Neural cell (in vitro differentiated cells): ENCODE data around the gene RNU7-1.

ENCODE experiments used
- CTCF ChIP-seq: fragments of 450-650 bp; IDR thresholded peaks from 2 replicates; pipeline ENCODE4 v1.5.1; 2014; ENCODE audit warnings: antibody characterized with exemption, mild to moderate bottlenecking, moderate library complexity; ENCODE audit not compliant: poor library complexity, severe bottlenecking
- EP300 ChIP-seq: fragments of 450-650 bp; conservative IDR thresholded peaks from 2 replicates; pipeline ENCODE4 v1.6.1; 2014; ENCODE audit warnings: antibody characterized with exemption, mild to moderate bottlenecking, moderate library complexity; ENCODE audit not compliant: poor library complexity, severe bottlenecking
- EZH2 ChIP-seq: fragments of 200-600, 300-800 bp; shearing (Covaris generic), sonication (generic); IDR thresholded peaks from 2 replicates; pipeline ENCODE4 v1.6.1; 2014; ENCODE audit warnings: antibody characterized with exemption, low read length, borderline replicate concordance, mild to moderate bottlenecking; ENCODE audit not compliant: insufficient read depth, poor library complexity, severe bottlenecking
- MXI1 ChIP-seq: fragments of 450-650 bp; conservative IDR thresholded peaks from 2 replicates; pipeline ENCODE4 v1.6.1; 2014; ENCODE audit warnings: antibody characterized with exemption, mild to moderate bottlenecking; ENCODE audit not compliant: poor library complexity, severe bottlenecking
- POLR2AphosphoS5 ChIP-seq: IDR thresholded peaks from 2 replicates; pipeline ENCODE4 v1.6.1; 2012
- RAD21 ChIP-seq: fragments of 450-650 bp; conservative IDR thresholded peaks from 2 replicates; pipeline ENCODE4 v1.6.1; 2014; ENCODE audit warnings: antibody characterized with exemption, mild to moderate bottlenecking, moderate library complexity
- TAF1 ChIP-seq: IDR thresholded peaks from 2 replicates; pipeline ENCODE4 v1.6.1; 2012; ENCODE audit warnings: low read depth
- TF ChIP-seq, protein P1 (sequence below): IDR thresholded peaks from 2 replicates; pipeline ENCODE4 v1.6.1; 2012; ENCODE audit warnings: borderline replicate concordance

- TF ChIP-seq RAD21: no peak
- TF ChIP-seq MXI1: no peak
- TF ChIP-seq POLR2AphosphoS5: no peak
- TF ChIP-seq EZH2: no peak
- TF ChIP-seq CTCF: no peak
- no peak for TF ChIP-seq EP300
- TF ChIP-seq TAF1: no peak
- TF ChIP-seq, protein P1, sequence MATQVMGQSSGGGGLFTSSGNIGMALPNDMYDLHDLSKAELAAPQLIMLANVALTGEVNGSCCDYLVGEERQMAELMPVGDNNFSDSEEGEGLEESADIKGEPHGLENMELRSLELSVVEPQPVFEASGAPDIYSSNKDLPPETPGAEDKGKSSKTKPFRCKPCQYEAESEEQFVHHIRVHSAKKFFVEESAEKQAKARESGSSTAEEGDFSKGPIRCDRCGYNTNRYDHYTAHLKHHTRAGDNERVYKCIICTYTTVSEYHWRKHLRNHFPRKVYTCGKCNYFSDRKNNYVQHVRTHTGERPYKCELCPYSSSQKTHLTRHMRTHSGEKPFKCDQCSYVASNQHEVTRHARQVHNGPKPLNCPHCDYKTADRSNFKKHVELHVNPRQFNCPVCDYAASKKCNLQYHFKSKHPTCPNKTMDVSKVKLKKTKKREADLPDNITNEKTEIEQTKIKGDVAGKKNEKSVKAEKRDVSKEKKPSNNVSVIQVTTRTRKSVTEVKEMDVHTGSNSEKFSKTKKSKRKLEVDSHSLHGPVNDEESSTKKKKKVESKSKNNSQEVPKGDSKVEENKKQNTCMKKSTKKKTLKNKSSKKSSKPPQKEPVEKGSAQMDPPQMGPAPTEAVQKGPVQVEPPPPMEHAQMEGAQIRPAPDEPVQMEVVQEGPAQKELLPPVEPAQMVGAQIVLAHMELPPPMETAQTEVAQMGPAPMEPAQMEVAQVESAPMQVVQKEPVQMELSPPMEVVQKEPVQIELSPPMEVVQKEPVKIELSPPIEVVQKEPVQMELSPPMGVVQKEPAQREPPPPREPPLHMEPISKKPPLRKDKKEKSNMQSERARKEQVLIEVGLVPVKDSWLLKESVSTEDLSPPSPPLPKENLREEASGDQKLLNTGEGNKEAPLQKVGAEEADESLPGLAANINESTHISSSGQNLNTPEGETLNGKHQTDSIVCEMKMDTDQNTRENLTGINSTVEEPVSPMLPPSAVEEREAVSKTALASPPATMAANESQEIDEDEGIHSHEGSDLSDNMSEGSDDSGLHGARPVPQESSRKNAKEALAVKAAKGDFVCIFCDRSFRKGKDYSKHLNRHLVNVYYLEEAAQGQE: no peak
Measured at GRCh38 chr12:6923003-6923732, 20.4 kb upstream of the RNU7-1 start.
